WTC11 (cell line): ENCODE results near the gene PMM1. TPM values are rescaled to one million over a fixed set of nuclear protein-coding genes. Genes with fewer than 3 reads are reported as not detected.

Source experiments
- ATAC-seq: fragments of 200-7000 bp; cut with Tn5 transposase; 2 replicates; pipeline ENCODE4 v1.10.0; 2021; ENCODE audit warnings: mild to moderate bottlenecking, moderate library complexity
- CTCF ChIA-PET: fragments of 300-600 bp; sonication (Branson Sonifier 250); formaldehyde crosslinking; loops from one replicate; lab custom pipeline; 2021; ENCODE audit warnings: antibody characterized with exemption; lab: Charles Lee
- POLR2A ChIA-PET: fragments of 350-600 bp; sonication (Branson Sonifier 250); formaldehyde crosslinking; loops from one replicate; lab custom pipeline; 2021; ENCODE audit warnings: antibody characterized with exemption; lab: Charles Lee
- DNase-seq: peaks from one replicate; pipeline ENCODE4 v3.0.0; 2021; ENCODE audit warnings: low spot score
- H3K27ac Mint-ChIP-seq: 2 replicates; pipeline ENCODE4 v1.8.0; 2021; ENCODE audit warnings: mixed read lengths
- H3K27me3 Mint-ChIP-seq: 2 replicates; pipeline ENCODE4 v1.8.0; 2021; ENCODE audit warnings: low read depth, mild to moderate bottlenecking, moderate library complexity, mixed read lengths
- H3K36me3 Mint-ChIP-seq: 2 replicates; pipeline ENCODE4 v1.8.0; 2021; ENCODE audit warnings: mixed read lengths
- H3K4me1 Mint-ChIP-seq: 2 replicates; pipeline ENCODE4 v1.8.0; 2022; ENCODE audit warnings: mixed read lengths
- H3K4me3 Mint-ChIP-seq: 2 replicates; pipeline ENCODE4 v1.8.0; 2021; ENCODE audit warnings: mild to moderate bottlenecking, moderate library complexity, mixed read lengths
- H3K9me3 Mint-ChIP-seq: 2 replicates; pipeline ENCODE4 v1.8.0; 2021; ENCODE audit warnings: mixed read lengths
- ATF1 ChIP-seq: sonication (generic); formaldehyde crosslinking; IDR thresholded peaks from 2 replicates; pipeline ENCODE4 v1.8.1; 2023; ENCODE audit warnings: mild to moderate bottlenecking, moderate library complexity, missing genetic modification reagents
- CBFB ChIP-seq: sonication (generic); formaldehyde crosslinking; IDR thresholded peaks from 2 replicates; pipeline ENCODE4 v1.8.1; 2022; ENCODE audit warnings: mild to moderate bottlenecking, low read depth, missing genetic modification reagents
- CREM ChIP-seq: sonication (generic); formaldehyde crosslinking; IDR thresholded peaks from 2 replicates; pipeline ENCODE4 v1.8.1; 2022; ENCODE audit warnings: mild to moderate bottlenecking, missing genetic modification reagents, moderate library complexity
- GRHL2 ChIP-seq: fragments of 250-450 bp; sonication (Bioruptor Pico); IDR thresholded peaks from 2 replicates; pipeline ENCODE4 v1.8.0; 2022; ENCODE audit warnings: mild to moderate bottlenecking, moderate library complexity; ENCODE audit not compliant: insufficient replicate concordance, severe bottlenecking
- IRF2 ChIP-seq: sonication (generic); formaldehyde crosslinking; IDR thresholded peaks from 2 replicates; pipeline ENCODE4 v1.8.0; 2022; ENCODE audit warnings: low read depth, missing genetic modification reagents, borderline replicate concordance
- NFE2L1 ChIP-seq: sonication (generic); formaldehyde crosslinking; IDR thresholded peaks from 2 replicates; pipeline ENCODE4 v1.8.1; 2023; ENCODE audit warnings: missing genetic modification reagents
- NR1H2 ChIP-seq: sonication (generic); formaldehyde crosslinking; IDR thresholded peaks from 2 replicates; pipeline ENCODE4 v1.9.0; 2021; ENCODE audit warnings: mild to moderate bottlenecking, moderate library complexity, missing genetic modification reagents
- PRRX2 ChIP-seq: fragments of 250-450 bp; sonication (Bioruptor Pico); IDR thresholded peaks from 2 replicates; pipeline ENCODE4 v1.8.0; 2021; ENCODE audit warnings: mild to moderate bottlenecking
- RORB ChIP-seq: fragments of 250-450 bp; sonication (Bioruptor Pico); IDR thresholded peaks from 2 replicates; pipeline ENCODE4 v1.9.0; 2021; ENCODE audit warnings: mild to moderate bottlenecking
- SOX15 ChIP-seq: fragments of 250-450 bp; sonication (Bioruptor Pico); IDR thresholded peaks from 2 replicates; pipeline ENCODE4 v1.9.0; 2021; ENCODE audit warnings: mild to moderate bottlenecking
- SP1 ChIP-seq: sonication (generic); formaldehyde crosslinking; conservative IDR thresholded peaks from 2 replicates; pipeline ENCODE4 v1.8.1; 2022; ENCODE audit warnings: missing genetic modification reagents
- STAT6 ChIP-seq: sonication (generic); formaldehyde crosslinking; conservative IDR thresholded peaks from 2 replicates; pipeline ENCODE4 v1.8.1; 2023; ENCODE audit warnings: mild to moderate bottlenecking, low read depth, missing genetic modification reagents, moderate library complexity
- TEAD4 ChIP-seq: sonication (generic); formaldehyde crosslinking; IDR thresholded peaks from 2 replicates; pipeline ENCODE4 v1.8.0; 2022; ENCODE audit warnings: mild to moderate bottlenecking, missing genetic modification reagents
- TP53 ChIP-seq: sonication (generic); formaldehyde crosslinking; IDR thresholded peaks from 2 replicates; pipeline ENCODE4 v1.8.1; 2023; ENCODE audit warnings: mild to moderate bottlenecking, missing genetic modification reagents
- ZNF232 ChIP-seq: sonication (generic); formaldehyde crosslinking; IDR thresholded peaks from 2 replicates; pipeline ENCODE4 v1.8.0; 2022; ENCODE audit warnings: mild to moderate bottlenecking, missing genetic modification reagents
- ZNF263 ChIP-seq: sonication (generic); formaldehyde crosslinking; IDR thresholded peaks from 2 replicates; pipeline ENCODE4 v1.8.1; 2022; ENCODE audit warnings: low read depth, mild to moderate bottlenecking, moderate library complexity, missing genetic modification reagents
- ZNF317 ChIP-seq: sonication (generic); formaldehyde crosslinking; IDR thresholded peaks from 2 replicates; pipeline ENCODE4 v1.8.1; 2023; ENCODE audit warnings: low read depth, mild to moderate bottlenecking, moderate library complexity, missing genetic modification reagents, borderline replicate concordance
- total RNA-seq: library from RNA; stranded (reverse); gene quantifications from 3 replicates; pipeline ENCODE4 v1.2.3, GENCODE V29; 2021
- TF ChIP-seq, protein P1 (sequence below): sonication (generic); formaldehyde crosslinking; IDR thresholded peaks from 2 replicates; pipeline ENCODE4 v1.8.0; 2022; ENCODE audit warnings: missing genetic modification reagents
- TF ChIP-seq, protein P2 (sequence below): fragments of 250-450 bp; sonication (Bioruptor Pico); IDR thresholded peaks from 2 replicates; pipeline ENCODE4 v1.8.0; 2021; ENCODE audit warnings: mild to moderate bottlenecking
- TF ChIP-seq, protein P3 (sequence below): fragments of 250-450 bp; sonication (Bioruptor Pico); IDR thresholded peaks from 2 replicates; pipeline ENCODE4 v2.1.2; 2022; ENCODE audit warnings: mild to moderate bottlenecking, moderate library complexity
- TF ChIP-seq, protein P4 (sequence below): sonication (generic); formaldehyde crosslinking; IDR thresholded peaks from 2 replicates; pipeline ENCODE4 v1.8.1; 2022; ENCODE audit warnings: low read depth, missing genetic modification reagents, borderline replicate concordance

PMM1 gene
- total RNA-seq, 1 experiment from 2014 or later, result 15.7 TPM

- Mint-ChIP-seq H3K4me3 (no peak overlapping the region), H3K27me3 (no peaks in the 10 kb centered on the region), H3K36me3 (no peaks in the 10 kb centered on the region), H3K27ac (no peak overlapping the region), H3K4me1 (peaks cover 43% of the 10 kb centered on the region), H3K9me3 (no peaks in the 10 kb centered on the region)
- CTCF ChIA-PET, result interaction anchor here (0.6 to 2.8 kb wide), 4 partner anchors 9 to 105 kb away, joined by 4 to 10 read pairs (median 8); no protein-coding TSS in a partner anchor
- DNase-seq (no peak), ATAC-seq (no peak)
- TF ChIP-seq ZNF263, result no peak
- POLR2A ChIA-PET, result interaction anchor here (0.7 to 1.6 kb wide), 3 partner anchors 18 to 28 kb away, joined by 3 to 7 read pairs (median 4); partner anchors contain the start of genes PMM1 and POLR3H
These were observed 27.9 kb downstream of the PMM1 start for GRCh38 chr22:41561788-41562187.

DNA sequence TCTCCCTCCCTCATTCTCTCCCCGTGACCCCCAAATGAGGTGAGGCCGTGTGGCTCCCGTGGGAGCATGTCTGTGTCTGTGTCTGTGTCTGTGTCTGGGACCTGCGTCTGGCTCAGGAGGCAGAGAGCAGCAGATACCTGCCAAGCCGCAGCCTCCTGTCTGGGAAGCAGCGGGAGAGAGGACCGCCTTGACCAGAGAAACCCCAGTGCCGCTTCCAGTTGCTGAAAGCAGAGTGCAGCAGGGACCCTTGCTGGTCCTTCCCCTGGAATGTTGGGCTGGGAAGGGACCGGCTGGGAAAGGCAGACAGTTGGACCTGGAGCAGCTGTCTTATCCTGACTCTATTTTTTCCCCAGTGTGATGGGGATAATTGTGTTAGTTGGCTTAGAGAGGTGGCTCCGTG lies 28.3 kb downstream of the PMM1 start:
- no peaks in the 10 kb centered on the region for H3K9me3 Mint-ChIP-seq
- CTCF ChIA-PET, result interaction anchor here (0.6 to 2.8 kb wide), 5 partner anchors 9 to 158 kb away, joined by 3 to 10 read pairs (median 4); no protein-coding TSS in a partner anchor
- TF ChIP-seq CREM (CRISPR knock-in tag) (no peak), NFE2L1 (no peak), RORB (no peak), SP1 (CRISPR knock-in tag) (no peak), IRF2 (CRISPR knock-in tag) (no peak), GRHL2 (CRISPR knock-in tag) (no peak), TEAD4 (CRISPR knock-in tag) (no peak), CBFB (no peak), ATF1 (CRISPR knock-in tag) (no peak)
- TF ChIP-seq, protein P1, sequence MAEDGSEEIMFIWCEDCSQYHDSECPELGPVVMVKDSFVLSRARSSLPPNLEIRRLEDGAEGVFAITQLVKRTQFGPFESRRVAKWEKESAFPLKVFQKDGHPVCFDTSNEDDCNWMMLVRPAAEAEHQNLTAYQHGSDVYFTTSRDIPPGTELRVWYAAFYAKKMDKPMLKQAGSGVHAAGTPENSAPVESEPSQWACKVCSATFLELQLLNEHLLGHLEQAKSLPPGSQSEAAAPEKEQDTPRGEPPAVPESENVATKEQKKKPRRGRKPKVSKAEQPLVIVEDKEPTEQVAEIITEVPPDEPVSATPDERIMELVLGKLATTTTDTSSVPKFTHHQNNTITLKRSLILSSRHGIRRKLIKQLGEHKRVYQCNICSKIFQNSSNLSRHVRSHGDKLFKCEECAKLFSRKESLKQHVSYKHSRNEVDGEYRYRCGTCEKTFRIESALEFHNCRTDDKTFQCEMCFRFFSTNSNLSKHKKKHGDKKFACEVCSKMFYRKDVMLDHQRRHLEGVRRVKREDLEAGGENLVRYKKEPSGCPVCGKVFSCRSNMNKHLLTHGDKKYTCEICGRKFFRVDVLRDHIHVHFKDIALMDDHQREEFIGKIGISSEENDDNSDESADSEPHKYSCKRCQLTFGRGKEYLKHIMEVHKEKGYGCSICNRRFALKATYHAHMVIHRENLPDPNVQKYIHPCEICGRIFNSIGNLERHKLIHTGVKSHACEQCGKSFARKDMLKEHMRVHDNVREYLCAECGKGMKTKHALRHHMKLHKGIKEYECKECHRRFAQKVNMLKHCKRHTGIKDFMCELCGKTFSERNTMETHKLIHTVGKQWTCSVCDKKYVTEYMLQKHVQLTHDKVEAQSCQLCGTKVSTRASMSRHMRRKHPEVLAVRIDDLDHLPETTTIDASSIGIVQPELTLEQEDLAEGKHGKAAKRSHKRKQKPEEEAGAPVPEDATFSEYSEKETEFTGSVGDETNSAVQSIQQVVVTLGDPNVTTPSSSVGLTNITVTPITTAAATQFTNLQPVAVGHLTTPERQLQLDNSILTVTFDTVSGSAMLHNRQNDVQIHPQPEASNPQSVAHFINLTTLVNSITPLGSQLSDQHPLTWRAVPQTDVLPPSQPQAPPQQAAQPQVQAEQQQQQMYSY (CRISPR knock-in tag), result no peak
- no peaks in the 10 kb centered on the region for H3K27me3 Mint-ChIP-seq
- peak overlapping the region; percentile 78; the same call in 1 of the 2 replicates for H3K27ac Mint-ChIP-seq
- H3K36me3 Mint-ChIP-seq, result no peaks in the 10 kb centered on the region
- ATAC-seq (peak; percentile 15; the same call in 1 of the 2 replicates), DNase-seq (peak; percentile 39)
- H3K4me3 Mint-ChIP-seq, result peak overlapping the region; percentile 56
- POLR2A ChIA-PET, result interaction anchor here (0.9 to 1.6 kb wide), 2 partner anchors 17 to 28 kb away, joined by 3 to 7 read pairs; partner anchors contain the start of genes PMM1 and POLR3H
- H3K4me1 Mint-ChIP-seq, result peaks cover 43% of the 10 kb centered on the region

GRCh38 chr22:41560095-41560471 lies 29.6 kb downstream of the PMM1 start:
- CTCF ChIA-PET, result interaction anchor here (0.7 to 2.8 kb wide), 5 partner anchors 18 to 157 kb away, joined by 3 to 10 read pairs (median 4); no protein-coding TSS in a partner anchor
- ATAC-seq, result no peak
- H3K4me3 Mint-ChIP-seq, result peak overlapping the region; percentile 56; the same call in 1 of the 2 replicates
- TF ChIP-seq ZNF263 (no peak), SOX15 (no peak), STAT6 (no peak), TP53 (CRISPR knock-in tag) (no peak), ZNF317 (CRISPR knock-in tag) (no peak), ZNF232 (CRISPR knock-in tag) (no peak), PRRX2 (no peak), NR1H2 (no peak)
- TF ChIP-seq, protein P2, sequence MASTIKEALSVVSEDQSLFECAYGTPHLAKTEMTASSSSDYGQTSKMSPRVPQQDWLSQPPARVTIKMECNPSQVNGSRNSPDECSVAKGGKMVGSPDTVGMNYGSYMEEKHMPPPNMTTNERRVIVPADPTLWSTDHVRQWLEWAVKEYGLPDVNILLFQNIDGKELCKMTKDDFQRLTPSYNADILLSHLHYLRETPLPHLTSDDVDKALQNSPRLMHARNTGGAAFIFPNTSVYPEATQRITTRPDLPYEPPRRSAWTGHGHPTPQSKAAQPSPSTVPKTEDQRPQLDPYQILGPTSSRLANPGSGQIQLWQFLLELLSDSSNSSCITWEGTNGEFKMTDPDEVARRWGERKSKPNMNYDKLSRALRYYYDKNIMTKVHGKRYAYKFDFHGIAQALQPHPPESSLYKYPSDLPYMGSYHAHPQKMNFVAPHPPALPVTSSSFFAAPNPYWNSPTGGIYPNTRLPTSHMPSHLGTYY (CRISPR knock-in tag), result no peak
- TF ChIP-seq, protein P3, sequence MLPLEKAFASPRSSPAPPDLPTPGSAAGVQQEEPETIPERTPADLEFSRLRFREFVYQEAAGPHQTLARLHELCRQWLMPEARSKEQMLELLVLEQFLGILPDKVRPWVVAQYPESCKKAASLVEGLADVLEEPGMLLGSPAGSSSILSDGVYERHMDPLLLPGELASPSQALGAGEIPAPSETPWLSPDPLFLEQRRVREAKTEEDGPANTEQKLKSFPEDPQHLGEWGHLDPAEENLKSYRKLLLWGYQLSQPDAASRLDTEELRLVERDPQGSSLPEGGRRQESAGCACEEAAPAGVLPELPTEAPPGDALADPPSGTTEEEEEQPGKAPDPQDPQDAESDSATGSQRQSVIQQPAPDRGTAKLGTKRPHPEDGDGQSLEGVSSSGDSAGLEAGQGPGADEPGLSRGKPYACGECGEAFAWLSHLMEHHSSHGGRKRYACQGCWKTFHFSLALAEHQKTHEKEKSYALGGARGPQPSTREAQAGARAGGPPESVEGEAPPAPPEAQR, result no peak
- TF ChIP-seq, protein P4, sequence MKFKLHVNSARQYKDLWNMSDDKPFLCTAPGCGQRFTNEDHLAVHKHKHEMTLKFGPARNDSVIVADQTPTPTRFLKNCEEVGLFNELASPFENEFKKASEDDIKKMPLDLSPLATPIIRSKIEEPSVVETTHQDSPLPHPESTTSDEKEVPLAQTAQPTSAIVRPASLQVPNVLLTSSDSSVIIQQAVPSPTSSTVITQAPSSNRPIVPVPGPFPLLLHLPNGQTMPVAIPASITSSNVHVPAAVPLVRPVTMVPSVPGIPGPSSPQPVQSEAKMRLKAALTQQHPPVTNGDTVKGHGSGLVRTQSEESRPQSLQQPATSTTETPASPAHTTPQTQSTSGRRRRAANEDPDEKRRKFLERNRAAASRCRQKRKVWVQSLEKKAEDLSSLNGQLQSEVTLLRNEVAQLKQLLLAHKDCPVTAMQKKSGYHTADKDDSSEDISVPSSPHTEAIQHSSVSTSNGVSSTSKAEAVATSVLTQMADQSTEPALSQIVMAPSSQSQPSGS (CRISPR knock-in tag), result no peak

More at GRCh38 chr22:41560095-41560471, 29.6 kb downstream of the PMM1 start:
- Mint-ChIP-seq H3K9me3 (no peaks in the 10 kb centered on the region), H3K27me3 (no peaks in the 10 kb centered on the region), H3K27ac (no peak overlapping the region), H3K36me3 (no peaks in the 10 kb centered on the region), H3K4me1 (peaks cover 43% of the 10 kb centered on the region)
- POLR2A ChIA-PET, result interaction anchor here (0.7 to 1.6 kb wide), 5 partner anchors 26 to 114 kb away, joined by 3 to 7 read pairs (median 3); partner anchors contain the start of genes ACO2, PHF5A, PMM1 and TOB2
- DNase-seq, result no peak
